Activated T-cell treated with anti-CD3 and anti-CD28 coated beads, Interleukin-2, amount 50 U/mL, for 72 hours (primary cell): ENCODE results near the gene IRX2. TPM values are rescaled to one million over a fixed set of nuclear protein-coding genes. Genes with fewer than 3 reads are reported as not detected.

Experiments used
- ATAC-seq, 2 donors: fragments of 150-1000 bp; cut with Tn5 transposase; replicated peaks in 1 of 2; 2 replicates each; pipeline ENCODE4 v1.10.0; 2021; ENCODE audit warnings: moderate library complexity in 2 of 2, mild to moderate bottlenecking in 1 of 2
- DNase-seq, 2 donors: peaks; one replicate each; pipeline ENCODE4 v3.0.0; 2021 to 2022; ENCODE audit warnings: mixed read lengths in 1 of 2
- H3K27ac Mint-ChIP-seq: one replicate; pipeline ENCODE4 v1.8.0; 2022; ENCODE audit warnings: mild to moderate bottlenecking, moderate library complexity, mixed read lengths
- H3K27me3 Mint-ChIP-seq: one replicate; pipeline ENCODE4 v1.8.0; 2022; ENCODE audit warnings: low read depth, mixed read lengths
- H3K36me3 Mint-ChIP-seq, 2 donors: one replicate each; pipeline ENCODE4 v1.8.0; 2022; ENCODE audit warnings: mixed read lengths in 2 of 2, mild to moderate bottlenecking in 1 of 2; ENCODE audit not compliant: insufficient read depth in 2 of 2
- H3K4me1 Mint-ChIP-seq: one replicate; pipeline ENCODE4 v1.8.0; 2022; ENCODE audit warnings: low read depth, mixed read lengths
- H3K4me3 Mint-ChIP-seq, 2 donors: one replicate each; pipeline ENCODE4 v1.8.0; 2022; ENCODE audit warnings: mild to moderate bottlenecking in 2 of 2, mixed read lengths in 2 of 2, moderate library complexity in 2 of 2
- H3K9me3 Mint-ChIP-seq, 2 donors: one replicate each; pipeline ENCODE4 v1.8.0; 2022; ENCODE audit warnings: mixed read lengths in 2 of 2
- total RNA-seq, 2 donors: library from RNA; stranded (reverse); gene quantifications; one replicate each; pipeline ENCODE4 v1.2.3, GENCODE V29; 2022

The IRX2 gene
- not detected for total RNA-seq

GRCh38 chr5:2751592-2752021 is at the start of gene IRX2:
Gene IRX2 (minus strand): TSS chr5:2751677. CDS start chr5:2751413, 264 bp downstream.
- peak within 1 kb of the TSS; percentile 60 for H3K27ac Mint-ChIP-seq
- H3K27me3 Mint-ChIP-seq: peaks cover 63% of the 10 kb centered on the region
- H3K9me3 Mint-ChIP-seq: no peaks in the 10 kb centered on the region
- DNase-seq (no peak), ATAC-seq (no peak)
- H3K36me3 Mint-ChIP-seq: peaks cover 5 to 6% of the 10 kb centered on the region in 2 donors
- peak within 1 kb of the TSS; percentile 22 to 29 for H3K4me3 Mint-ChIP-seq
- H3K4me1 Mint-ChIP-seq: peaks cover 15% of the 10 kb centered on the region

- Mint-ChIP-seq H3K27ac (no peak overlapping the region), H3K9me3 (peaks cover 0 to 3% of the 10 kb centered on the region in 2 donors), H3K4me3 (no peak overlapping the region), H3K36me3 (no peaks in the 10 kb centered on the region), H3K27me3 (no peaks in the 10 kb centered on the region), H3K4me1 (no peaks in the 10 kb centered on the region)
- DNase-seq (no peak), ATAC-seq (no peak)
These were observed 48.6 kb upstream of the IRX2 start for GRCh38 chr5:2800035-2800434.

- Mint-ChIP-seq H3K27me3 (no peaks in the 10 kb centered on the region), H3K9me3 (peaks cover 5 to 7% of the 10 kb centered on the region in 2 donors), H3K4me1 (no peaks in the 10 kb centered on the region), H3K4me3 (no peak overlapping the region), H3K27ac (no peak overlapping the region), H3K36me3 (no peaks in the 10 kb centered on the region)
- DNase-seq: no peak
- ATAC-seq: no peak
These were observed 46.5 kb upstream of the IRX2 start for GRCh38 chr5:2797981-2798380.

GRCh38 chr5:2797160-2797559 is 45.7 kb upstream of the IRX2 start:
- no peaks in the 10 kb centered on the region for H3K36me3 Mint-ChIP-seq
- H3K27me3 Mint-ChIP-seq: no peaks in the 10 kb centered on the region
- H3K27ac Mint-ChIP-seq: no peak overlapping the region
- no peak for ATAC-seq
- no peaks in the 10 kb centered on the region for H3K4me1 Mint-ChIP-seq
- H3K4me3 Mint-ChIP-seq: no peak overlapping the region
- DNase-seq: no peak
- H3K9me3 Mint-ChIP-seq: peaks cover 4 to 5% of the 10 kb centered on the region in 2 donors

GRCh38 chr5:2783223-2783622 is 31.7 kb upstream of the IRX2 start:
- no peaks in the 10 kb centered on the region for H3K4me1 Mint-ChIP-seq
- no peaks in the 10 kb centered on the region for H3K36me3 Mint-ChIP-seq
- H3K9me3 Mint-ChIP-seq: peaks cover 0 to 7% of the 10 kb centered on the region in 2 donors
- no peak overlapping the region for H3K4me3 Mint-ChIP-seq
- H3K27ac Mint-ChIP-seq: no peak overlapping the region
- no peak for ATAC-seq
- no peaks in the 10 kb centered on the region for H3K27me3 Mint-ChIP-seq
- no peak for DNase-seq

- no peaks in the 10 kb centered on the region for H3K36me3 Mint-ChIP-seq
- H3K4me1 Mint-ChIP-seq: no peaks in the 10 kb centered on the region
- ATAC-seq: no peak
- peaks cover 1 to 7% of the 10 kb centered on the region in 2 donors for H3K9me3 Mint-ChIP-seq
- no peaks in the 10 kb centered on the region for H3K27me3 Mint-ChIP-seq
- no peak overlapping the region for H3K4me3 Mint-ChIP-seq
- H3K27ac Mint-ChIP-seq: no peak overlapping the region
- no peak for DNase-seq
These were observed 31.2 kb upstream of the IRX2 start for GRCh38 chr5:2782658-2783057.

- no peak for DNase-seq
These were observed 29.1 kb upstream of the IRX2 start for GRCh38 chr5:2780421-2781171.

GRCh38 chr5:2779459-2779858 is 28.0 kb upstream of the IRX2 start:
- H3K4me1 Mint-ChIP-seq: no peaks in the 10 kb centered on the region
- H3K27me3 Mint-ChIP-seq: no peaks in the 10 kb centered on the region
- no peak overlapping the region for H3K4me3 Mint-ChIP-seq
- H3K27ac Mint-ChIP-seq: no peak overlapping the region
- DNase-seq (no peak), ATAC-seq (no peak)
- H3K9me3 Mint-ChIP-seq: peaks cover 0 to 5% of the 10 kb centered on the region in 2 donors
- H3K36me3 Mint-ChIP-seq: peaks cover 2 to 3% of the 10 kb centered on the region in 2 donors

More at GRCh38 chr5:2780421-2781171, 29.1 kb upstream of the IRX2 start:
- peaks cover 5 to 7% of the 10 kb centered on the region in 2 donors for H3K9me3 Mint-ChIP-seq
- peaks cover 2 to 3% of the 10 kb centered on the region in 2 donors for H3K36me3 Mint-ChIP-seq
- no peak for ATAC-seq
- H3K4me3 Mint-ChIP-seq: no peak overlapping the region
- no peaks in the 10 kb centered on the region for H3K4me1 Mint-ChIP-seq
- no peaks in the 10 kb centered on the region for H3K27me3 Mint-ChIP-seq
- H3K27ac Mint-ChIP-seq: no peak overlapping the region

GRCh38 chr5:2776337-2777302 is 25.1 kb upstream of the IRX2 start:
- peaks cover 2 to 3% of the 10 kb centered on the region in 2 donors for H3K36me3 Mint-ChIP-seq
- DNase-seq (no peak), ATAC-seq (no peak)
- H3K4me1 Mint-ChIP-seq: no peaks in the 10 kb centered on the region
- H3K27me3 Mint-ChIP-seq: no peaks in the 10 kb centered on the region
- peaks cover 0 to 7% of the 10 kb centered on the region in 2 donors for H3K9me3 Mint-ChIP-seq
- no peak overlapping the region for H3K4me3 Mint-ChIP-seq
- no peak overlapping the region for H3K27ac Mint-ChIP-seq

- DNase-seq (no peak), ATAC-seq (no peak)
- Mint-ChIP-seq H3K4me3 (no peak overlapping the region), H3K9me3 (peaks cover 0 to 10% of the 10 kb centered on the region in 2 donors), H3K4me1 (no peaks in the 10 kb centered on the region), H3K27me3 (no peaks in the 10 kb centered on the region), H3K27ac (no peak overlapping the region), H3K36me3 (peaks cover 2 to 3% of the 10 kb centered on the region in 2 donors)
These were observed 21.9 kb upstream of the IRX2 start for GRCh38 chr5:2773327-2773726.

- ATAC-seq (no peak), DNase-seq (no peak)
- H3K4me1 Mint-ChIP-seq: no peaks in the 10 kb centered on the region
- H3K27ac Mint-ChIP-seq: no peak overlapping the region
- no peaks in the 10 kb centered on the region for H3K36me3 Mint-ChIP-seq
- H3K27me3 Mint-ChIP-seq: peaks cover 3% of the 10 kb centered on the region
- no peak overlapping the region for H3K4me3 Mint-ChIP-seq
- H3K9me3 Mint-ChIP-seq: peaks cover 0 to 5% of the 10 kb centered on the region in 2 donors
These were observed 15.6 kb upstream of the IRX2 start for GRCh38 chr5:2767089-2767488.

GRCh38 chr5:2764581-2764980 is 13.1 kb upstream of the IRX2 start:
- H3K27me3 Mint-ChIP-seq: peaks cover 7% of the 10 kb centered on the region
- no peak for ATAC-seq
- no peaks in the 10 kb centered on the region for H3K36me3 Mint-ChIP-seq
- H3K4me3 Mint-ChIP-seq: no peak overlapping the region
- DNase-seq: no peak
- no peak overlapping the region for H3K27ac Mint-ChIP-seq
- no peaks in the 10 kb centered on the region for H3K4me1 Mint-ChIP-seq
- peaks cover 0 to 5% of the 10 kb centered on the region in 2 donors for H3K9me3 Mint-ChIP-seq

GRCh38 chr5:2763533-2763794 is 12.0 kb upstream of the IRX2 start:
- peaks cover 7% of the 10 kb centered on the region for H3K27me3 Mint-ChIP-seq
- no peak for DNase-seq

More at GRCh38 chr5:2763533-2763794, 12.0 kb upstream of the IRX2 start:
- Mint-ChIP-seq H3K4me1 (no peaks in the 10 kb centered on the region), H3K4me3 (no peak overlapping the region), H3K36me3 (no peaks in the 10 kb centered on the region), H3K9me3 (peaks cover 0 to 2% of the 10 kb centered on the region in 2 donors), H3K27ac (no peak overlapping the region)
- no peak for ATAC-seq
